ENCODE measurements around the gene POU2AF1. TPM values are rescaled to one million over a fixed set of nuclear protein-coding genes. Genes with fewer than 3 reads are reported as not detected.
"Not testable (repeated sequence)": the region's sequence is repeated elsewhere in the genome, so short reads cannot be mapped to it uniquely, and the experiment has no call there.

POU2AF1 gene
- total and polyA plus RNA-seq, 5 donors from 2014 or later: 1.6 to 4.8 (median 2.2) TPM

DNA sequence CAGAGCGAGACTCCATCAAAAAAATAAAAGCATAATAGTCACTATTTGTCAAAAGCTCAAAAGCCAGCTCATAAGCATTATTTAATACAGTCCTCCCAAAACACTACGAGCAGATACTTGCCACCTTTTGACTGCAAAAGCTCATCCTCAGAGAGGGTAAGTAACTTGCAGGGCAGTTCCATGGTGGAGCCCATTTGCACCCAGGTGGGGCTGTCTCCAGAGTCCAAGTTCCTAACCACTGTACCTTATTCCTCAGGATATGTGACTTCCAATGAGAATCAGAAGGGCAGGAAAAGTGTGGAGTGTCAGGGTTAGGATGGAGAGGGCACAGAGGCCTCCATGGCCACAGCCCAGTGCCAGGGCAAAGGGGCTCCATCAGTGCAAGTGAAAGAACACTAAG, 28.6 kb upstream of the POU2AF1 start:
- ATAC-seq (ENCODE audit: low read depth in 2 of 2) (no peak), DNase-seq (no peak)
- no peaks in the 10 kb centered on the region for H3K36me3 ChIP-seq (ENCODE audit: control insufficient read depth, insufficient read depth, low read length)
- Mint-ChIP-seq H3K4me1 (peaks cover 0 to 4% (median 0%) of the 10 kb centered on the region in 4 donors), H3K27me3 (no peaks in the 10 kb centered on the region), H3K4me3 (no peak overlapping the region), H3K9me3 (peaks cover 0 to 9% (median 0%) of the 10 kb centered on the region in 7 donors), H3K36me3 (no peaks in the 10 kb centered on the region), H3K27ac (no peak overlapping the region)
- no peaks in the 10 kb centered on the region for H3K4me1 ChIP-seq (ENCODE audit: control insufficient read depth, insufficient read depth, low read length, poor library complexity, severe bottlenecking)
- no peaks in the 10 kb centered on the region for H3K9me3 ChIP-seq (ENCODE audit: control insufficient read depth in 2 of 2, low read length in 2 of 2)
- no peaks in the 10 kb centered on the region for H3K27me3 ChIP-seq (ENCODE audit: control insufficient read depth, insufficient read depth, low read length)
- no peak overlapping the region for H3K4me3 ChIP-seq (ENCODE audit: low read depth, low read length)
- no peak overlapping the region for H3K27ac ChIP-seq (ENCODE audit: insufficient read depth, low read length, poor library complexity, severe bottlenecking)

DNA sequence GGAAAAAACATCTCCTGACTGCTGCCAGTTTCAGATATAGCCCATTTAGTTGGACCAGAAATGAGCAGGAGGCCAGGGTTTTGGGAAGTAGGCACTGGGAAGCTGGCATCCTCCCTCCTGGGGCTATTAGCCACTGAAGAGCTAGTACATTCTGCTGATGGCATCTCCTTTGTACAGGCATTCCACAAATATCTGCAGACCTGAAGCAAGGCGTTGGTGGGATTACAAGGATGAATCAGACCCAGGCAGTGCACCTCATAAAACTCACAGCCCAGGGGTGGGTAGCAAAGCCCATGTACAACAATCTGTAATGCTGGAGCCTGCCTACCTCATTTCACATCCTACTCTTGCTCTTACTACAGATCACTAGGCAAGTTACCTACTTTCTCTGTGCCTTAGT, 27.5 kb upstream of the POU2AF1 start:
- no peaks in the 10 kb centered on the region for H3K36me3 Mint-ChIP-seq
- no peaks in the 10 kb centered on the region for H3K27me3 Mint-ChIP-seq

GRCh38 chr11:111406091-111406490, 27.0 kb upstream of the POU2AF1 start:
- Histone ChIP-seq H3K27me3 (ENCODE audit: control insufficient read depth, insufficient read depth, low read length) (no peaks in the 10 kb centered on the region), H3K4me3 (ENCODE audit: low read depth, low read length) (no peak overlapping the region), H3K27ac (ENCODE audit: insufficient read depth, low read length, poor library complexity, severe bottlenecking) (no peak overlapping the region), H3K4me1 (ENCODE audit: control insufficient read depth, insufficient read depth, low read length, poor library complexity, severe bottlenecking) (no peaks in the 10 kb centered on the region), H3K36me3 (ENCODE audit: control insufficient read depth, insufficient read depth, low read length) (no peaks in the 10 kb centered on the region), H3K9me3 (ENCODE audit: control insufficient read depth in 2 of 2, low read length in 2 of 2) (no peaks in the 10 kb centered on the region)
- DNase-seq (no peak), ATAC-seq (ENCODE audit: low read depth in 2 of 2) (no peak)
- Mint-ChIP-seq H3K4me1 (peaks cover 0 to 2% (median 0%) of the 10 kb centered on the region in 4 donors), H3K27me3 (no peaks in the 10 kb centered on the region), H3K9me3 (peaks cover 0 to 9% (median 0%) of the 10 kb centered on the region in 7 donors), H3K27ac (no peak overlapping the region), H3K36me3 (no peaks in the 10 kb centered on the region), H3K4me3 (no peak overlapping the region)

More for the DNA sequence above, 27.5 kb upstream of the POU2AF1 start:
- peaks cover 0 to 9% (median 0%) of the 10 kb centered on the region in 7 donors for H3K9me3 Mint-ChIP-seq
- H3K27ac ChIP-seq (ENCODE audit: insufficient read depth, low read length, poor library complexity, severe bottlenecking): no peak overlapping the region
- peaks cover 0 to 2% (median 0%) of the 10 kb centered on the region in 4 donors for H3K4me1 Mint-ChIP-seq
- ATAC-seq (ENCODE audit: low read depth in 2 of 2) (no peak), DNase-seq (no peak)
- no peak overlapping the region for H3K4me3 ChIP-seq (ENCODE audit: low read depth, low read length)
- no peaks in the 10 kb centered on the region for H3K27me3 ChIP-seq (ENCODE audit: control insufficient read depth, insufficient read depth, low read length)
- H3K4me1 ChIP-seq (ENCODE audit: control insufficient read depth, insufficient read depth, low read length, poor library complexity, severe bottlenecking): no peaks in the 10 kb centered on the region
- no peaks in the 10 kb centered on the region for H3K9me3 ChIP-seq (ENCODE audit: control insufficient read depth in 2 of 2, low read length in 2 of 2)
- no peaks in the 10 kb centered on the region for H3K36me3 ChIP-seq (ENCODE audit: control insufficient read depth, insufficient read depth, low read length)
- H3K27ac Mint-ChIP-seq: no peak overlapping the region
- H3K4me3 Mint-ChIP-seq: no peak overlapping the region

GRCh38 chr11:111405551-111405950, 26.5 kb upstream of the POU2AF1 start:
- no peaks in the 10 kb centered on the region for H3K36me3 Mint-ChIP-seq
- ATAC-seq (ENCODE audit: low read depth in 2 of 2): no peak

GRCh38 chr11:111403051-111403726, 24.1 kb upstream of the POU2AF1 start:
- Histone ChIP-seq H3K9me3 (ENCODE audit: control insufficient read depth in 2 of 2, low read length in 2 of 2) (no peaks in the 10 kb centered on the region), H3K27ac (ENCODE audit: insufficient read depth, low read length, poor library complexity, severe bottlenecking) (no peak overlapping the region), H3K4me1 (ENCODE audit: control insufficient read depth, insufficient read depth, low read length, poor library complexity, severe bottlenecking) (no peaks in the 10 kb centered on the region), H3K36me3 (ENCODE audit: control insufficient read depth, insufficient read depth, low read length) (no peaks in the 10 kb centered on the region), H3K27me3 (ENCODE audit: control insufficient read depth, insufficient read depth, low read length) (no peaks in the 10 kb centered on the region), H3K4me3 (ENCODE audit: low read depth, low read length) (no peak overlapping the region)
- no peak overlapping the region for H3K4me3 Mint-ChIP-seq
- H3K36me3 Mint-ChIP-seq: no peaks in the 10 kb centered on the region
- peaks cover 0 to 9% (median 0%) of the 10 kb centered on the region in 7 donors for H3K9me3 Mint-ChIP-seq
- no peaks in the 10 kb centered on the region for H3K27me3 Mint-ChIP-seq
- ATAC-seq (ENCODE audit: low read depth in 2 of 2): no peak
- H3K27ac Mint-ChIP-seq: no peak overlapping the region
- H3K4me1 Mint-ChIP-seq: peaks cover 0 to 5% (median under 1%) of the 10 kb centered on the region in 4 donors
- no peak for DNase-seq

More at GRCh38 chr11:111405551-111405950, 26.5 kb upstream of the POU2AF1 start:
- Histone ChIP-seq H3K27ac (ENCODE audit: insufficient read depth, low read length, poor library complexity, severe bottlenecking) (no peak overlapping the region), H3K4me1 (ENCODE audit: control insufficient read depth, insufficient read depth, low read length, poor library complexity, severe bottlenecking) (no peaks in the 10 kb centered on the region), H3K27me3 (ENCODE audit: control insufficient read depth, insufficient read depth, low read length) (no peaks in the 10 kb centered on the region), H3K9me3 (ENCODE audit: control insufficient read depth in 2 of 2, low read length in 2 of 2) (no peaks in the 10 kb centered on the region), H3K36me3 (ENCODE audit: control insufficient read depth, insufficient read depth, low read length) (no peaks in the 10 kb centered on the region), H3K4me3 (ENCODE audit: low read depth, low read length) (no peak overlapping the region)
- H3K4me3 Mint-ChIP-seq: no peak overlapping the region
- no peak overlapping the region for H3K27ac Mint-ChIP-seq
- H3K9me3 Mint-ChIP-seq: peaks cover 0 to 9% (median 0%) of the 10 kb centered on the region in 7 donors
- no peak for DNase-seq
- H3K4me1 Mint-ChIP-seq: peaks cover 0 to 2% (median 0%) of the 10 kb centered on the region in 4 donors
- no peaks in the 10 kb centered on the region for H3K27me3 Mint-ChIP-seq

- Histone ChIP-seq H3K27me3 (ENCODE audit: control insufficient read depth, insufficient read depth, low read length) (no peaks in the 10 kb centered on the region), H3K4me1 (ENCODE audit: control insufficient read depth, insufficient read depth, low read length, poor library complexity, severe bottlenecking) (no peaks in the 10 kb centered on the region), H3K36me3 (ENCODE audit: control insufficient read depth, insufficient read depth, low read length) (no peaks in the 10 kb centered on the region), H3K9me3 (ENCODE audit: control insufficient read depth in 2 of 2, low read length in 2 of 2) (no peaks in the 10 kb centered on the region), H3K4me3 (ENCODE audit: low read depth, low read length) (no peak overlapping the region), H3K27ac (ENCODE audit: insufficient read depth, low read length, poor library complexity, severe bottlenecking) (no peak overlapping the region)
- no peak overlapping the region for H3K4me3 Mint-ChIP-seq
- no peaks in the 10 kb centered on the region for H3K27me3 Mint-ChIP-seq
- no peak overlapping the region for H3K27ac Mint-ChIP-seq
- no peak for ATAC-seq (ENCODE audit: low read depth in 2 of 2)
- DNase-seq: no peak
- peaks cover 0 to 9% (median 0%) of the 10 kb centered on the region in 7 donors for H3K9me3 Mint-ChIP-seq
- H3K4me1 Mint-ChIP-seq: peaks cover 0 to 5% (median under 1%) of the 10 kb centered on the region in 4 donors
- peaks cover under 1% of the 10 kb centered on the region for H3K36me3 Mint-ChIP-seq
Observed at GRCh38 chr11:111402411-111402810, 23.3 kb upstream of the POU2AF1 start.

DNA sequence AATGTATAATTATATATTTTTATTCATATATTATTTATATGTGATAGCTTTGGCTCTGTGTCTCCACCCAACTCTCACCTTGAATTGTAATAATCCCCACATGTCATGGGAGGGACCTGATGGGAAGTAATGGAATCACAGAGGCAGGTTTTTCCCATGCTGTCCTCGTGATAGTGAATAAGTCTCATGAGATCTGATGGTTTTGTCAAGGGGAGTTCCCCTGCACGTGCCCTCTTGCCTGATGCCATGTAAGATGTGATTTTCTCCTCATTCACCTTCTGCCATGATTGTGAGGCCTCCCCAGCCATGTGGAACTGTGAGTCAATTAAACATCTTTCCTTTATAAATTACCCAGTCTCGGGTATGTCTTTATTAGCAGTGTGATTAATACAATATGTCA, 22.9 kb upstream of the POU2AF1 start:
- not testable (repeated sequence) for ATAC-seq (ENCODE audit: low read depth in 2 of 2); H3K27ac ChIP-seq (ENCODE audit: insufficient read depth, low read length, poor library complexity, severe bottlenecking); H3K27me3 ChIP-seq (ENCODE audit: control insufficient read depth, insufficient read depth, low read length); H3K4me3 ChIP-seq (ENCODE audit: low read depth, low read length); H3K36me3 ChIP-seq (ENCODE audit: control insufficient read depth, insufficient read depth, low read length); H3K9me3 Mint-ChIP-seq; DNase-seq; H3K9me3 ChIP-seq (ENCODE audit: control insufficient read depth in 2 of 2, low read length in 2 of 2); H3K36me3 Mint-ChIP-seq; H3K27ac Mint-ChIP-seq; H3K4me1 Mint-ChIP-seq; H3K27me3 Mint-ChIP-seq; H3K4me1 ChIP-seq (ENCODE audit: control insufficient read depth, insufficient read depth, low read length, poor library complexity, severe bottlenecking); H3K4me3 Mint-ChIP-seq

DNA sequence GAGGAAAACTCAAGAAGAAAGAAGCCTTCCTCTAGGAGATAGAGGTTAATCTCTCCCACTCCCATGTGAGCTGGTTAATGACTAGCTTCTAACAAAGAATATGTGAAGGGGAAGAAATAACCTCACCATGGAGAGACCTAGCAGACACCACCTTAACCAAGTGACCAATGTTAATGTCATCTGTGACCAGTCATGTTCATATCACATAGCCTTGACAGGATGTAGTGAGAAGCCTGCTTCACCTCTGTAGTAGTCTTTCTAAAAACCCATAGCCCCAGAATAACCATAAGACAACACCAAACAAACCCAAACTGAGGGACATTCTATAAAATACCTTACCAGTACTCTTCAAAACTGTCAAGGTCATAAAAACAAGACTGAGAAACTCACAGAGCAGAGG, 21.5 kb upstream of the POU2AF1 start:
- Histone ChIP-seq H3K27ac (ENCODE audit: insufficient read depth, low read length, poor library complexity, severe bottlenecking) (no peak overlapping the region), H3K4me3 (ENCODE audit: low read depth, low read length) (no peak overlapping the region), H3K4me1 (ENCODE audit: control insufficient read depth, insufficient read depth, low read length, poor library complexity, severe bottlenecking) (no peaks in the 10 kb centered on the region), H3K36me3 (ENCODE audit: control insufficient read depth, insufficient read depth, low read length) (no peaks in the 10 kb centered on the region), H3K9me3 (ENCODE audit: control insufficient read depth in 2 of 2, low read length in 2 of 2) (no peaks in the 10 kb centered on the region), H3K27me3 (ENCODE audit: control insufficient read depth, insufficient read depth, low read length) (no peaks in the 10 kb centered on the region)
- Mint-ChIP-seq H3K27ac (no peak overlapping the region), H3K27me3 (no peaks in the 10 kb centered on the region), H3K36me3 (peaks cover 4% of the 10 kb centered on the region), H3K4me1 (peaks cover 0 to 5% (median under 1%) of the 10 kb centered on the region in 4 donors), H3K9me3 (peaks cover 0 to 9% (median 0%) of the 10 kb centered on the region in 7 donors), H3K4me3 (no peak overlapping the region)
- ATAC-seq (ENCODE audit: low read depth in 2 of 2) (no peak), DNase-seq (no peak)
